ENCODE data around the gene PSMA5.
A peak's percentile ranks its signal among the peaks of the same experiment; 100 is the strongest.

PSMA5 gene

DNA sequence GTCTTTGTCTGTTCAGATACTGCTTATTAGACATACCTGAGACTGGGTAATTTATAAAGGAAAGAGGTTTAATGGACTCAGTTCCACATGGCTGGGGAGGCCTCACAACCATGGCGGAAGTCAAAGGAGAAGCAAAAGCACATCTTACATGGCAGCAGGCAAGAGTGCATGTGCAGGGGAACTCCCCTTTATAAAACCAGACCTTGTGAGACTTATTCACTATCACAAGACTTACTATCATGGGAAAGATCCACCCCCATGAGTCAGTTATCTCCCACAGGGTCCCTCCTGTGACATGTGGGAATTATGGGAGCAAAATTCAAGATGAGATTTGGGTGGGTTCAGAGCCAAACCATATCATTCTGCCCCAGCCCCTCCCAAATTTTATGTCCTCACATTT is 7.1 kb upstream of the PSMA5 start:
- TF ChIP-seq CTCF (conservative IDR thresholded peaks at IDR 0.05; ENCODE audit: low read depth, low read length) = no peak

DNA sequence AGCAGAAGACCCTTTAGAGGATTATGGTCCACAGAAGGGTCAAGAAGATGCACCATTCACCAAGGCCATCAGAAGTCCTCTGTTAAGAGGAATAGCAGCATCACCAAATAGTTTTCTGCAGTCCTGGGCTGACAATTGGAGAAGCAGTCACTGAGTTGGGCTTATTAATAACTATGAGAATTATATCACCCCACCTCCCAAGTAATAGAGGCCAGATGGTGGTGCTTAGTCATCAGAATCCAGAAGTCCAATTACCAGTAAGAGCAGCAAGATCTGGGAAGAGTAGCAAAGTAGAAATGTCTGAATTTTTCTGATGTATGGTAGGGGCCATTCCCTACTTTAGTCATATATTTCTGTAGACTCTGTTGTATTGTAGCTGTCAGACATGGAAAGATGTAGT is 6.1 kb upstream of the PSMA5 start:
- DNase-seq (ENCODE audit: low read depth) = no peak
- TF ChIP-seq CTCF (conservative IDR thresholded peaks at IDR 0.05; ENCODE audit: low read depth, low read length) = no peak
- H3K4me3 ChIP-seq (ENCODE audit: low read depth, low read length) = no peak overlapping the region

More for the DNA sequence above, 7.1 kb upstream of the PSMA5 start:
- DNase-seq (ENCODE audit: low read depth) = peak; percentile 21
- H3K4me3 ChIP-seq (ENCODE audit: low read depth, low read length) = no peak overlapping the region

DNA sequence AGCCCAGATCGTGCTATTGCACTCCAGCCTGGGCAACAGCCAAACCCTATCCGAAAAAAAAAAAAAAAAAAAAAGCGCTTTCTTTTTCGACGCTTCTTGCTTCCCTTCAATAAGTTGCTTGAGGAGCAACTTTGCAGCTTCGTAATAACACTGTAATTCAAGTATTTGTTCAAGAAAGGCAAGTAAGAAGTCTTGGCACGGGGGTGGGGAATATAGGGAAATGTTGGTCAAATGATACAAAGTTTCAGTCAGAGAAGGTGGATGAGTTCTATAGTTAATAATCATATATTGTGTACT is 871 bp upstream of the PSMA5 start:
- DNase-seq (ENCODE audit: low read depth) = peak; percentile 28
- TF ChIP-seq CTCF (conservative IDR thresholded peaks at IDR 0.05; ENCODE audit: low read depth, low read length) = no peak
- peak overlapping the region; percentile 97 for H3K4me3 ChIP-seq (ENCODE audit: low read depth, low read length)

DNA sequence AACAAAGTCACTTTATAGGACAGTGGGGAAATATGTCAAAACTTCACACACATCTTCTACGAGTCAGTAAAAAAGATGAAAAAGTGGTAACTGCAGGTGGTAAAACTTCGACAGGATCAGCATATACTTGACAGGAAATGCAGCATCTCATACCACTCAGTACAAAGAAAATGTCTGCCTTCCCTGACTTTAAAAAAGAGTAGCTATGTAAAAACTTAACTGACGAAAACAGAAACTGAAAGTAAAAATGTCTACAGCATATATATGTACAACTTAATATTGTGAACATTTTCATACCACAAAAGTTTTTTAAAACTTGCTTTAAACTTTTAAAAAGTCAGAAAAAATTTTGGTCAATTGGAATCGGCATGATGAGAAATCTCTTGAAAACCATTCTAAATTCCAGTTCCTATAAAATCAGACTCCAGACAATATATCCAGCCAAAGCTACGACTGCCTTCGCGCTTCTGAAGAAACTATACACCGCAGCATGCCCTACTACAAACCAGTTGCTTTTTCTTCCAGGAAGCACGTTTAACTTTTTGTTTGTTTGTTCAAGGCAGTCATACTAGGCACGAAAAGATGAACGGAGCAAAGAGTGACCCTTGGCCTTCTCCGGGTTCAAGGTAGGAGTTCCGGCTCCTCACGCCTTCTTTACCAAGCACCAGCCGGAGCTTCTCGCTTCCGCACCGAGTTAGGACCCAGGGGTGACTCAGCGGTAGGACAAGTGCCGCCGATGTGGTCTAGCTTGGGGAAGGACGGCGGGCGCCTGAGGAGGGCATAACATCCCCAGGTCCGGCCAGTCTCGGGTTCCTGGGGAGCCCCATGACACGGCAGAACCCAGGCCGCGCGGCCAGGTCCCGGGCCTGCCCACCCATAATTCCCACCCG is 612 bp downstream of the PSMA5 start:
- H3K4me3 ChIP-seq (ENCODE audit: low read depth, low read length) = peak overlapping the region; percentile 97
- peak; percentile 63 for DNase-seq (ENCODE audit: low read depth)

DNA sequence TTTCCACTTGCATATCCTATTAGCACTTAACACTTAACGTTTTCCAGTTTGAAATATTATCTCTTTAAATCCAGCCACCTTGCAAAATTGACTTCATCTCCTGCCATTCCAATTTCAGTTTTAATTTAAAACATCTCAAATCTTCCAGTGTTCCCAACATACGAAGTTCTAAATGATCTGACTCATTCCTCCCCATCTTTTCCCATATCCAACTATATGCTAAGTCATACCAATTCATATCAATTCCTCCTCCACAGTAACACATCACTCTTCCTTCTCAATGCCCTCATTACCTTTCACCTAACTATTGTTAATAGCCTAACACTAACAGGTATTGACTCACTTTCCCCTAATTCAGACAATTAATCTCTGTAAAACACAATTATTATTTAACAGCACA is 2.8 kb downstream of the PSMA5 start:
- H3K4me3 ChIP-seq (ENCODE audit: low read depth, low read length) = no peak overlapping the region
- no peak for TF ChIP-seq CTCF (conservative IDR thresholded peaks at IDR 0.05; ENCODE audit: low read depth, low read length)
- DNase-seq (ENCODE audit: low read depth) = no peak

More for the DNA sequence above, 612 bp downstream of the PSMA5 start:
- no peak for TF ChIP-seq CTCF (conservative IDR thresholded peaks at IDR 0.05; ENCODE audit: low read depth, low read length)

GRCh38 chr1:109412551-109412950 is 13.7 kb downstream of the PSMA5 start:
- no peak overlapping the region for H3K4me3 ChIP-seq (ENCODE audit: low read depth, low read length)
- TF ChIP-seq CTCF (conservative IDR thresholded peaks at IDR 0.05; ENCODE audit: low read depth, low read length) = no peak
- DNase-seq (ENCODE audit: low read depth) = no peak

- DNase-seq (ENCODE audit: low read depth) = peak; percentile 55
- TF ChIP-seq CTCF (conservative IDR thresholded peaks at IDR 0.05; ENCODE audit: low read depth, low read length) = no peak
Observed at GRCh38 chr1:109404838-109405237, 21.4 kb downstream of the PSMA5 start.

More at GRCh38 chr1:109404838-109405237, 21.4 kb downstream of the PSMA5 start:
- H3K4me3 ChIP-seq (ENCODE audit: low read depth, low read length) = no peak overlapping the region

Measured in choroid plexus epithelial cell (primary cell).